Sigmoid colon (tissue), 7 donors: Measurements from ENCODE around the gene C2orf80. TPM values are rescaled to one million over a fixed set of nuclear protein-coding genes. Genes with fewer than 3 reads are reported as not detected.
A peak's percentile ranks its signal among the peaks of the same experiment; 100 is the strongest.

Experiments
- DNase-seq: peaks from one replicate; pipeline ENCODE4 v3.0.0-alpha.2; 2019
- H3K27ac ChIP-seq, 4 donors: fragments of 200-600 bp; sonication (generic); one replicate each; pipeline ENCODE4 v1.5.1; 2016 to 2019; ENCODE audit warnings: mild to moderate bottlenecking in 1 of 4
- H3K27me3 ChIP-seq, 3 donors: fragments of 200-600 bp; sonication (generic); one replicate each; pipeline ENCODE4 v1.5.1; 2019; ENCODE audit warnings: mild to moderate bottlenecking in 1 of 3
- H3K36me3 ChIP-seq, 4 donors: fragments of 200-600 bp; sonication (generic); one replicate each; pipeline ENCODE4 v1.5.1; 2016 to 2019
- H3K4me1 ChIP-seq, 4 donors: fragments of 200-600 bp; sonication (generic); one replicate each; pipeline ENCODE4 v1.5.1; 2017 to 2019
- H3K4me3 ChIP-seq, 4 donors: fragments of 200-600 bp; sonication (generic); one replicate each; pipeline ENCODE4 v1.5.1; 2017 to 2019; ENCODE audit warnings: mild to moderate bottlenecking in 2 of 4, moderate library complexity in 1 of 4
- H3K9me3 ChIP-seq, 4 donors: fragments of 200-600 bp in 3 of 4; sonication (generic) in 3 of 4; one replicate each; pipeline versions ENCODE4 v1.5.1 to v1.6.1; 2013 to 2019
- CTCF ChIP-seq, 4 experiments: fragments of 450-650 bp in 3 of 4; fragments of 200-600 bp in 1 of 4; IDR thresholded peaks; one replicate each; pipeline ENCODE4 v1.5.1; 2016 to 2019; ENCODE audit warnings: antibody characterized with exemption in 4 of 4, mild to moderate bottlenecking in 3 of 4, moderate library complexity in 2 of 4
- EP300 ChIP-seq, 4 donors: sonication (generic); formaldehyde crosslinking; IDR thresholded peaks; one replicate each; pipeline ENCODE4 v1.6.1; 2017; ENCODE audit warnings: antibody characterized with exemption in 4 of 4
- POLR2A ChIP-seq, 2 donors: fragments of 450-650 bp; IDR thresholded peaks; one replicate each; pipeline ENCODE4 v1.6.1; 2016; ENCODE audit warnings: antibody characterized with exemption in 2 of 2, mild to moderate bottlenecking in 2 of 2, moderate library complexity in 2 of 2
- POLR2AphosphoS5 ChIP-seq, 4 donors: sonication (generic); formaldehyde crosslinking; IDR thresholded peaks; one replicate each; pipeline ENCODE4 v1.6.1; 2017; ENCODE audit warnings: antibody characterized with exemption in 4 of 4
- WGBS, 2 donors: extraction: QIAGEN DNeasy Blood & Tissue Kit; methylation state at CpG; one replicate each; pipeline ENCODE4 v1.1.7; 2013; 5-methylcytosine and 5-hydroxymethylcytosine counted together
- intact Hi-C: fragments of 100-400 bp; cut with DNase I; formaldehyde crosslinking; loops from one replicate; pipeline ENCODE4 v1.15.1; 2023
- polyA plus RNA-seq, 3 donors: library from polyadenylated mRNA; stranded (reverse); fragments of 200-250 nt; gene quantifications; one replicate each; pipeline ENCODE4 v1.2.3, GENCODE V29; 2013
- total RNA-seq, 4 donors: library from RNA; depleted of rRNA; stranded (reverse); fragments of >200 nt; gene quantifications; one replicate each; pipeline ENCODE4 v1.1.0, GENCODE V29; 2016
- donor health status: healthy with polysubstance abuse.
- donor health status: Bipolar disorder and iron deficiency.
- donor health status: healthy.

Gene C2orf80
- total and polyA plus RNA-seq, 7 donors, result not detected

- Histone ChIP-seq H3K4me3 (no peak overlapping the region), H3K27ac (no peak overlapping the region), H3K9me3 (no peaks in the 10 kb centered on the region), H3K27me3 (no peaks in the 10 kb centered on the region), H3K4me1 (peaks cover 0 to 7% (median 0%) of the 10 kb centered on the region in 4 donors), H3K36me3 (no peaks in the 10 kb centered on the region)
- intact Hi-C loops, result loop anchor here (2.0 kb wide), 1 partner anchor 80 kb away; the partner anchor contains the start of gene IDH1
- WGBS, 2 donors, result 35 to 51% methylated on average over 21 of the region's 21 CpGs
- DNase-seq, result peak; percentile 84
- TF ChIP-seq CTCF (IDR thresholded peaks at IDR 0.05) (peak in 3 of 4 experiments; percentile 67 to 81 (median 70)), EP300 (IDR thresholded peaks at IDR 0.05) (no peak)
These were observed 14.6 kb downstream of the C2orf80 start for GRCh38 chr2:208175069-208175839.

GRCh38 chr2:208174144-208174543 is 15.7 kb downstream of the C2orf80 start:
- Histone ChIP-seq H3K27ac (no peak overlapping the region), H3K36me3 (no peaks in the 10 kb centered on the region), H3K27me3 (no peaks in the 10 kb centered on the region), H3K4me3 (no peak overlapping the region), H3K9me3 (no peaks in the 10 kb centered on the region), H3K4me1 (peaks cover 0 to 7% (median 0%) of the 10 kb centered on the region in 4 donors)
- DNase-seq, result no peak
- 82 to 89% methylated on average over 9 of the region's 9 CpGs for WGBS, 2 donors
- intact Hi-C loops, result loop anchor here (2.0 kb wide), 1 partner anchor 81 kb away; the partner anchor contains the start of gene IDH1
- no peak for TF ChIP-seq EP300 (IDR thresholded peaks at IDR 0.05)
- TF ChIP-seq CTCF (IDR thresholded peaks at IDR 0.05), result no peak
- TF ChIP-seq POLR2AphosphoS5 (IDR thresholded peaks at IDR 0.05), result no peak
- TF ChIP-seq POLR2A (IDR thresholded peaks at IDR 0.05), result no peak

GRCh38 chr2:208172125-208172524 is 17.7 kb downstream of the C2orf80 start:
- intact Hi-C loops, result no loop called here
- Histone ChIP-seq H3K27ac (no peak overlapping the region), H3K36me3 (no peaks in the 10 kb centered on the region), H3K27me3 (no peaks in the 10 kb centered on the region), H3K9me3 (no peaks in the 10 kb centered on the region), H3K4me1 (peaks cover 0 to 7% (median 0%) of the 10 kb centered on the region in 4 donors), H3K4me3 (no peak overlapping the region)
- TF ChIP-seq POLR2AphosphoS5 (IDR thresholded peaks at IDR 0.05) (no peak), POLR2A (IDR thresholded peaks at IDR 0.05) (no peak)
- 54 to 64% methylated on average over 4 of the region's 4 CpGs for WGBS, 2 donors
- no peak for DNase-seq

- TF ChIP-seq EP300 (IDR thresholded peaks at IDR 0.05) (no peak), POLR2AphosphoS5 (IDR thresholded peaks at IDR 0.05) (no peak), CTCF (IDR thresholded peaks at IDR 0.05) (no peak), POLR2A (IDR thresholded peaks at IDR 0.05) (no peak)
- no peak overlapping the region for H3K4me3 ChIP-seq
- DNase-seq, result no peak
- no peaks in the 10 kb centered on the region for H3K4me1 ChIP-seq
- intact Hi-C loops, result no loop called here
- H3K27me3 ChIP-seq, result no peaks in the 10 kb centered on the region
- H3K27ac ChIP-seq, result no peak overlapping the region
- H3K9me3 ChIP-seq, result no peaks in the 10 kb centered on the region
- no peaks in the 10 kb centered on the region for H3K36me3 ChIP-seq
- WGBS, 2 donors, result 87 to 90% methylated on average over 2 of the region's 2 CpGs
These were observed 24.7 kb downstream of the C2orf80 start for GRCh38 chr2:208164951-208165755.

GRCh38 chr2:208163489-208163888 is 26.3 kb downstream of the C2orf80 start, which contains the start of gene CRYGA:
TSS of gene CRYGA (minus strand) at chr2:208163589. CDS start at chr2:208163556, 33 bp downstream.
- Histone ChIP-seq H3K27ac (no peak within 1 kb of the TSS), H3K36me3 (no peaks in the 10 kb centered on the region), H3K4me1 (no peaks in the 10 kb centered on the region), H3K9me3 (no peaks in the 10 kb centered on the region), H3K27me3 (no peaks in the 10 kb centered on the region), H3K4me3 (no peak within 1 kb of the TSS)
- 74 to 78% methylated on average over 2 of the region's 2 CpGs for WGBS, 2 donors
- DNase-seq, result no peak
- intact Hi-C loops, result no loop called here
- TF ChIP-seq POLR2A (IDR thresholded peaks at IDR 0.05), result no peak
- TF ChIP-seq CTCF (IDR thresholded peaks at IDR 0.05), result no peak
- no peak for TF ChIP-seq EP300 (IDR thresholded peaks at IDR 0.05)
- TF ChIP-seq POLR2AphosphoS5 (IDR thresholded peaks at IDR 0.05), result no peak
